IMR-90 (cell line): ENCODE data around the gene SV2C. TPM values are rescaled to one million over a fixed set of nuclear protein-coding genes. Genes with fewer than 3 reads are reported as not detected.

Experiments
- ATAC-seq: fragments of 200-7000 bp; cut with Tn5 transposase; 2 replicates; pipeline ENCODE4 v1.9.1; 2020; ENCODE audit warnings: low read depth, mild to moderate bottlenecking, moderate library complexity
- BruUV-seq: library from RNA; stranded (reverse); fragments of 400-500 nt; replicated peaks from 2 replicates; lab custom pipeline; 2021; lab: Mats Ljungman, UMichigan
- CTCF ChIA-PET: fragments of 300-600 bp; formaldehyde crosslinking; extraction: SDS; loops from one replicate; lab custom pipeline; 2021; ENCODE audit warnings: antibody characterized with exemption; lab: Yijun Ruan, JAX
- POLR2A ChIA-PET: fragments of 300-600 bp; sonication (Branson Sonifier 250); formaldehyde crosslinking; loops from one replicate; lab custom pipeline; 2022; ENCODE audit warnings: antibody characterized with exemption; ENCODE audit not compliant: unreplicated experiment; lab: Charles Lee
- DNase-seq: peaks from one replicate; pipeline ENCODE4 v3.0.0; 2013
- H2AFZ ChIP-seq: replicated peaks from 2 replicates; pipeline ENCODE3; 2013; ENCODE audit warnings: low read length, mild to moderate bottlenecking; ENCODE audit not compliant: poor library complexity
- H2AK5ac ChIP-seq: 2 replicates; pipeline ENCODE4 v1.6.1; 2013; ENCODE audit warnings: low read depth, low read length, inconsistent platforms
- H2AK9ac ChIP-seq: replicated peaks from 2 replicates; pipeline ENCODE3; 2013; ENCODE audit warnings: mild to moderate bottlenecking, low read depth, low read length, moderate library complexity; ENCODE audit not compliant: poor library complexity
- H2BK120ac ChIP-seq: 2 replicates; pipeline ENCODE4 v1.6.1; 2013; ENCODE audit warnings: low read depth, low read length, inconsistent platforms
- H2BK15ac ChIP-seq: 3 replicates; pipeline ENCODE4 v1.6.1; 2013; ENCODE audit warnings: low read depth, low read length, inconsistent platforms
- H2BK20ac ChIP-seq: 2 replicates; pipeline ENCODE4 v1.6.1; 2013; ENCODE audit warnings: low read depth, mild to moderate bottlenecking, inconsistent platforms, low read length, moderate library complexity
- H2BK5ac ChIP-seq: 2 replicates; pipeline ENCODE4 v1.6.1; 2013; ENCODE audit warnings: mild to moderate bottlenecking, low read depth, low read length, inconsistent platforms; ENCODE audit not compliant: poor library complexity, severe bottlenecking
- H3K14ac ChIP-seq: replicated peaks from 2 replicates; pipeline ENCODE4 v1.6.1; 2013; ENCODE audit warnings: low read depth, low read length, inconsistent platforms
- H3K18ac ChIP-seq: 2 replicates; pipeline ENCODE4 v1.6.1; 2013; ENCODE audit warnings: low read depth, low read length, control low read depth
- H3K23ac ChIP-seq: 2 replicates; pipeline ENCODE4 v1.6.1; 2013; ENCODE audit warnings: low read depth, low read length, inconsistent platforms
- H3K27ac ChIP-seq: 2 replicates; pipeline ENCODE4 v1.5.1; 2013; ENCODE audit warnings: mild to moderate bottlenecking, control low read depth, low read length; ENCODE audit not compliant: insufficient read depth
- H3K27me3 ChIP-seq: 2 replicates; pipeline ENCODE4 v1.6.1; 2013; ENCODE audit warnings: low read length; ENCODE audit not compliant: control insufficient read depth, insufficient read depth
- H3K36me3 ChIP-seq: 2 replicates; pipeline ENCODE4 v1.6.1; 2013; ENCODE audit warnings: low read length, mixed read lengths; ENCODE audit not compliant: control insufficient read depth, insufficient read depth
- H3K4ac ChIP-seq: 2 replicates; pipeline ENCODE4 v1.6.1; 2013; ENCODE audit warnings: low read depth, low read length, inconsistent platforms
- H3K4me1 ChIP-seq: 2 replicates; pipeline ENCODE4 v1.6.1; 2013; ENCODE audit warnings: low read length, mixed read lengths; ENCODE audit not compliant: control insufficient read depth, insufficient read depth
- H3K4me2 ChIP-seq: 2 replicates; pipeline ENCODE4 v1.6.1; 2013; ENCODE audit warnings: low read depth, mild to moderate bottlenecking, control low read depth, low read length, moderate library complexity
- H3K4me3 ChIP-seq: 2 replicates; pipeline ENCODE4 v1.5.1; 2013; ENCODE audit warnings: low read depth, mild to moderate bottlenecking, control low read depth, low read length, moderate library complexity; ENCODE audit not compliant: insufficient read depth
- H3K56ac ChIP-seq: 2 replicates; pipeline ENCODE4 v1.6.1; 2013; ENCODE audit warnings: low read length, inconsistent platforms; ENCODE audit not compliant: insufficient read depth; ENCODE audit errors: extremely low read depth
- H3K79me1 ChIP-seq, 2 experiments: 2 replicates each; pipeline ENCODE4 v1.6.1; 2013; ENCODE audit warnings: low read length in 2 of 2, inconsistent platforms in 1 of 2, low read depth in 1 of 2
- H3K9ac ChIP-seq: 2 replicates; pipeline ENCODE4 v1.6.1; 2013; ENCODE audit warnings: low read depth, low read length, control low read depth
- H3K9me1 ChIP-seq: 2 replicates; pipeline ENCODE4 v1.6.1; 2013; ENCODE audit warnings: low read length, inconsistent platforms; ENCODE audit not compliant: insufficient read depth
- H3K9me3 ChIP-seq: 2 replicates; pipeline ENCODE4 v1.6.1; 2013; ENCODE audit warnings: low read length; ENCODE audit not compliant: control insufficient read depth, insufficient read depth
- H4K20me1 ChIP-seq: 2 replicates; pipeline ENCODE4 v1.6.1; 2013; ENCODE audit warnings: low read length, inconsistent platforms; ENCODE audit not compliant: insufficient read depth
- H4K5ac ChIP-seq: 2 replicates; pipeline ENCODE4 v1.6.1; 2013; ENCODE audit warnings: mild to moderate bottlenecking, low read depth, low read length, control low read depth
- H4K8ac ChIP-seq, 2 experiments: 2 replicates each; pipeline ENCODE4 v1.6.1; 2013; ENCODE audit warnings: low read depth in 2 of 2, low read length in 2 of 2, control low read depth in 1 of 2, inconsistent platforms in 1 of 2
- H4K91ac ChIP-seq: 2 replicates; pipeline ENCODE4 v1.6.1; 2013; ENCODE audit warnings: low read depth, low read length, inconsistent platforms; ENCODE audit not compliant: insufficient read depth
- BHLHE40 ChIP-seq: fragments of 150-350 bp; IDR thresholded peaks from 2 replicates; pipeline ENCODE4 v1.6.1; 2016; ENCODE audit warnings: mild to moderate bottlenecking, low read depth, low read length
- CEBPB ChIP-seq: IDR thresholded peaks from 2 replicates; pipeline ENCODE4 v1.6.1; 2012; ENCODE audit warnings: low read depth, low read length, improper control_type of control experiment
- CHD1 ChIP-seq: IDR thresholded peaks from 2 replicates; pipeline ENCODE4 v1.6.1; 2012; ENCODE audit warnings: low read depth, low read length, improper control_type of control experiment
- CTCF ChIP-seq: conservative IDR thresholded peaks from 2 replicates; pipeline ENCODE4 v1.5.1; 2012; ENCODE audit warnings: mild to moderate bottlenecking, low read depth, low read length, improper control_type of control experiment
- ELK1 ChIP-seq: fragments of 150-350 bp; IDR thresholded peaks from 2 replicates; pipeline ENCODE4 v1.6.1; 2016; ENCODE audit warnings: low read depth, mild to moderate bottlenecking, low read length, moderate library complexity, borderline replicate concordance
- FOS ChIP-seq: fragments of 150-350 bp; IDR thresholded peaks from 2 replicates; pipeline ENCODE4 v1.6.1; 2016; ENCODE audit warnings: low read depth, low read length
- MAFK ChIP-seq: IDR thresholded peaks from 2 replicates; pipeline ENCODE4 v1.6.1; 2012; ENCODE audit warnings: low read depth, low read length, improper control_type of control experiment
- MAZ ChIP-seq: IDR thresholded peaks from 2 replicates; pipeline ENCODE4 v1.6.1; 2012; ENCODE audit warnings: low read depth, mild to moderate bottlenecking, low read length, improper control_type of control experiment, moderate library complexity, borderline replicate concordance
- MXI1 ChIP-seq: IDR thresholded peaks from 2 replicates; pipeline ENCODE4 v1.6.1; 2012; ENCODE audit warnings: low read depth, mild to moderate bottlenecking, low read length, moderate library complexity, borderline replicate concordance
- NFE2L2 ChIP-seq: fragments of 150-350 bp; IDR thresholded peaks from 2 replicates; pipeline ENCODE4 v1.6.1; 2016; ENCODE audit warnings: low read depth, mild to moderate bottlenecking, low read length
- POLR2A ChIP-seq: IDR thresholded peaks from 2 replicates; pipeline ENCODE4 v1.6.1; 2012; ENCODE audit warnings: mild to moderate bottlenecking, low read depth, low read length
- RAD21 ChIP-seq: IDR thresholded peaks from 2 replicates; pipeline ENCODE4 v1.6.1; 2012; ENCODE audit warnings: low read length, improper control_type of control experiment
- RCOR1 ChIP-seq: IDR thresholded peaks from 2 replicates; pipeline ENCODE4 v1.6.1; 2012; ENCODE audit warnings: mild to moderate bottlenecking, low read length, improper control_type of control experiment; ENCODE audit not compliant: insufficient replicate concordance
- RFX5 ChIP-seq: IDR thresholded peaks from 2 replicates; pipeline ENCODE4 v1.8.0; 2012; ENCODE audit warnings: low read depth, mild to moderate bottlenecking, low read length, moderate library complexity
- SMC3 ChIP-seq: fragments of 150-350 bp; IDR thresholded peaks from 2 replicates; pipeline ENCODE4 v1.6.1; 2016; ENCODE audit warnings: low read depth, mild to moderate bottlenecking, antibody characterized with exemption, low read length, moderate library complexity
- USF2 ChIP-seq: fragments of 150-350 bp; IDR thresholded peaks from 2 replicates; pipeline ENCODE4 v1.6.1; 2017; ENCODE audit warnings: mild to moderate bottlenecking, antibody characterized with exemption, low read length, low read depth
- WGBS, 2 experiments: methylation state at CpG; one replicate each; pipeline versions ENCODE4 v1.1.5 to v1.1.7; 2013; ENCODE audit warnings: missing lambda C conversion rate in 2 of 2; ENCODE audit not compliant: insufficient read length in 1 of 2; ENCODE audit errors: extremely low coverage in 2 of 2; 5-methylcytosine and 5-hydroxymethylcytosine counted together
- dilution Hi-C: fragments of 300-500 bp; cut with HindIII; formaldehyde crosslinking; loops from one replicate; pipeline ENCODE4 v1.14.3; 2018; ENCODE audit warnings: low sequenced_read_pairs; ENCODE audit not compliant: unreplicated experiment
- in situ Hi-C: fragments of 300-500 bp; cut with MboI; formaldehyde crosslinking; loops from 3 replicates; pipeline ENCODE4 v1.14.3; 2019; ENCODE audit warnings: low sequenced_read_pairs, inconsistent platforms, mixed read lengths
- intact Hi-C: fragments of 100-400 bp; cut with micrococcal nuclease; formaldehyde crosslinking; loops from 2 replicates; pipeline ENCODE4 v1.10.0; 2022
- polyA plus RNA-seq, 3 experiments: library from polyadenylated mRNA; depleted of rRNA; stranded (reverse); fragments of >200 nt; gene quantifications; 2 replicates each; pipeline ENCODE4 v1.2.3, GENCODE V29; 2012; ENCODE audit warnings: low replicate concordance in 1 of 3
- total RNA-seq: library from RNA; depleted of rRNA; stranded (reverse); fragments of >200 nt; gene quantifications from 2 replicates; pipeline ENCODE4 v1.2.3, GENCODE V29; 2012

Gene SV2C
- total and polyA plus RNA-seq, 2 of the 4 experiments (the other 2 are of a cell fraction): not detected

- no peak overlapping the region for H2AK9ac ChIP-seq
- no peak overlapping the region for H3K4me2 ChIP-seq
- H3K27ac ChIP-seq: no peak overlapping the region
- intact Hi-C loops (no loop called here), in situ Hi-C loops (no loop called here), dilution Hi-C loops (no loop called here)
- H2BK120ac ChIP-seq: no peak overlapping the region
- no peaks in the 10 kb centered on the region for H4K20me1 ChIP-seq
- no peak overlapping the region for H2AK5ac ChIP-seq
- H2AFZ ChIP-seq: no peak overlapping the region
- TF ChIP-seq MAFK (no peak), SMC3 (no peak), USF2 (no peak), CTCF (no peak), MAZ (no peak), MXI1 (no peak), BHLHE40 (no peak), RFX5 (no peak), CEBPB (no peak), RCOR1 (no peak), CHD1 (no peak), POLR2A (no peak), ELK1 (no peak), NFE2L2 (no peak), FOS (no peak), RAD21 (no peak)
- no peaks in the 10 kb centered on the region for H3K36me3 ChIP-seq
- no peak overlapping the region for H3K4ac ChIP-seq
- H3K9ac ChIP-seq: no peak overlapping the region
- no peak overlapping the region for H3K18ac ChIP-seq
- H3K9me3 ChIP-seq: no peaks in the 10 kb centered on the region
- ChIA-PET POLR2A (no interaction called here), CTCF (no interaction called here)
- no peaks in the 10 kb centered on the region for H3K4me1 ChIP-seq
- WGBS, 2 experiments: no CpG with 5 or more reads among the region's 3 CpGs
- no peak overlapping the region for H3K14ac ChIP-seq
- H3K4me3 ChIP-seq: no peak overlapping the region
- no peak overlapping the region for H2BK15ac ChIP-seq
- H3K79me1 ChIP-seq: no peaks in the 10 kb centered on the region
- no peak overlapping the region for H4K8ac ChIP-seq
- no peak overlapping the region for H2BK20ac ChIP-seq
- H3K56ac ChIP-seq: no peak overlapping the region
- H3K27me3 ChIP-seq: no peaks in the 10 kb centered on the region; the same call in 1 of the 2 replicates
- no TSS peak for BruUV-seq
- H4K91ac ChIP-seq: no peak overlapping the region
- no peaks in the 10 kb centered on the region for H3K9me1 ChIP-seq
- no peak for DNase-seq
- no peak overlapping the region for H4K5ac ChIP-seq
- H2BK5ac ChIP-seq: no peak overlapping the region
- H3K23ac ChIP-seq: no peak overlapping the region
- no peak for ATAC-seq
Observed at GRCh38 chr5:76290321-76290757, 207.2 kb downstream of the SV2C start.
